Measurements from ENCODE around the gene MACO1.

MACO1 gene

GRCh38 chr1:25476186-25477097 lies 45.7 kb downstream of the MACO1 start:
- no peak for TF ChIP-seq CTCF (conservative IDR thresholded peaks at IDR 0.05; ENCODE audit: low read length)
- H3K4me3 ChIP-seq (ENCODE audit: low read length), result no peak overlapping the region
- no peak for DNase-seq (ENCODE audit: low read depth)

GRCh38 chr1:25477448-25478034 lies 46.8 kb downstream of the MACO1 start:
- DNase-seq (ENCODE audit: low read depth), result no peak
- H3K4me3 ChIP-seq (ENCODE audit: low read length), result no peak overlapping the region
- TF ChIP-seq CTCF (conservative IDR thresholded peaks at IDR 0.05; ENCODE audit: low read length), result no peak

GRCh38 chr1:25478633-25479032 lies 47.9 kb downstream of the MACO1 start:
- DNase-seq (ENCODE audit: low read depth), result no peak
- no peak overlapping the region for H3K4me3 ChIP-seq (ENCODE audit: low read length)

GRCh38 chr1:25481625-25482024 lies 50.9 kb downstream of the MACO1 start:
- no peak for DNase-seq (ENCODE audit: low read depth)
- no peak overlapping the region for H3K4me3 ChIP-seq (ENCODE audit: low read length)
- TF ChIP-seq CTCF (conservative IDR thresholded peaks at IDR 0.05; ENCODE audit: low read length), result no peak

More at GRCh38 chr1:25478633-25479032, 47.9 kb downstream of the MACO1 start:
- no peak for TF ChIP-seq CTCF (conservative IDR thresholded peaks at IDR 0.05; ENCODE audit: low read length)

- no peak for DNase-seq (ENCODE audit: low read depth)
- no peak overlapping the region for H3K4me3 ChIP-seq (ENCODE audit: low read length)
- TF ChIP-seq CTCF (conservative IDR thresholded peaks at IDR 0.05; ENCODE audit: low read length), result no peak
These were observed 51.5 kb downstream of the MACO1 start for GRCh38 chr1:25482211-25482610.

GRCh38 chr1:25484096-25484495 lies 53.4 kb downstream of the MACO1 start:
- DNase-seq (ENCODE audit: low read depth), result no peak
- no peak for TF ChIP-seq CTCF (conservative IDR thresholded peaks at IDR 0.05; ENCODE audit: low read length)
- H3K4me3 ChIP-seq (ENCODE audit: low read length), result no peak overlapping the region

- no peak for DNase-seq (ENCODE audit: low read depth)
- no peak overlapping the region for H3K4me3 ChIP-seq (ENCODE audit: low read length)
- no peak for TF ChIP-seq CTCF (conservative IDR thresholded peaks at IDR 0.05; ENCODE audit: low read length)
These were observed 53.8 kb downstream of the MACO1 start for GRCh38 chr1:25484533-25484932.
